Activated CD8-positive, alpha-beta memory T cell treated with anti-CD3 and anti-CD28 coated beads, Interleukin-2, amount 50 U/mL, for 1 hour (primary cell): ENCODE measurements around the gene GM2A.
"Not testable (repeated sequence)": the region's sequence is repeated elsewhere in the genome, so short reads cannot be mapped to it uniquely, and the experiment has no call there.

Experiments
- DNase-seq: peaks from one replicate; pipeline ENCODE4 v3.0.0-alpha.2; 2020; ENCODE audit errors: extremely low read depth

GM2A gene

GRCh38 chr5:151288180-151288579 is 35.2 kb downstream of the GM2A start:
- DNase-seq: no peak

- DNase-seq: no peak
Measured at GRCh38 chr5:151293624-151294023, 40.6 kb downstream of the GM2A start.

- DNase-seq: no peak
Measured at GRCh38 chr5:151295138-151295537, 42.2 kb downstream of the GM2A start.

- no peak for DNase-seq
Measured at GRCh38 chr5:151295791-151296477, 42.9 kb downstream of the GM2A start.

- DNase-seq: no peak
Measured at GRCh38 chr5:151296478-151296830, 43.5 kb downstream of the GM2A start.

GRCh38 chr5:151296974-151297373 is 44.0 kb downstream of the GM2A start:
- no peak for DNase-seq

GRCh38 chr5:151298063-151298855 is 45.3 kb downstream of the GM2A start:
- DNase-seq: no peak

- no peak for DNase-seq
Measured at GRCh38 chr5:151303666-151304065, 50.7 kb downstream of the GM2A start, which contains the start of gene SLC36A3. TSS of gene SLC36A3 (minus strand) at chr5:151303766. CDS start at chr5:151303354, 412 bp downstream.

GRCh38 chr5:151309266-151309665 is 56.3 kb downstream of the GM2A start:
- not testable (repeated sequence) for DNase-seq

GRCh38 chr5:151309821-151310220 is 56.8 kb downstream of the GM2A start:
- DNase-seq: not testable (repeated sequence)

- no peak for DNase-seq
Measured at GRCh38 chr5:151310932-151311331, 57.9 kb downstream of the GM2A start.

GRCh38 chr5:151312756-151313324 is 59.9 kb downstream of the GM2A start:
- DNase-seq: no peak

GRCh38 chr5:151313357-151313756 is 60.4 kb downstream of the GM2A start:
- DNase-seq: no peak

GRCh38 chr5:151315998-151316597 is 63.1 kb downstream of the GM2A start:
- no peak for DNase-seq

- no peak for DNase-seq
Measured at GRCh38 chr5:151317871-151318270, 64.9 kb downstream of the GM2A start.

GRCh38 chr5:151318850-151319732 is 66.1 kb downstream of the GM2A start:
- no peak for DNase-seq
